ENCODE measurements around the gene LRTM1.

Gene LRTM1

DNA sequence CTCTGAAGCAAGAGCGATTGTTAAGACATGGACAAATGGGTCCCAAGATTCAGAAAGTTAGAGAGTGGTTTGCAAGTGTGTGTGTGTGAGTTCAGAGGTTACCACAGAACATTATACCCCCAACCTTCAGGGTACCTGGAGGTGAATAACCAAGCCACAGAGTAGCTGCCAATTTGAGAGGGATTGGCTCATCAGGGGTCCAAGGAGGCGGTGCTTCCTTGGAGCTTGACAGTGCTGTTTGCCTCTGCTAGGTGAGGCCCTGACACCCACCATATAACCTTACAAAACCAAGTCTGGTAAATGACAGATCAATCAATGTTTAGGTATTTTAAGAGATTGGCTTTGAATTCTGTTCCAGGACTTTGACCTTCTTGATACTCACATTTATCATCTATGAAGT is 35.7 kb downstream of the LRTM1 start:
- DNase-seq (ENCODE audit: low read depth in 2 of 2), result no peak

DNA sequence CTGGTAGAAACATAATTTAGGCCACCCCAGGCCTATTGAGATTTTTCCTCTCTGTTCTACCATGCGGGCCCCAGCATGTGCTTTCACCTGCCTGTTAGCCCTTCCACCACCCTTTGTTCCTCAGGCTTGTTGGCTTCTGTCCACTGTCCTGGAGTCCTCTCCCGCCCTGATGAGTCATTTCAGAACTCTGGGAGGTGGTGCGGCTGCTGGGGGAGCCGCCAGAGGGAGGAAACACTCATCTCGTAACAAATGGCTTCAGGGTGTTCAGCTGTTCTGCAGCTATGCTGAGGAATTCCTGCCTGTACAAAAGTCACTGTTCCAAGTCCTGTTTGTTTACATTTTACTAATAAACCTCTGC is 36.3 kb downstream of the LRTM1 start:
- no peak for DNase-seq (ENCODE audit: low read depth in 2 of 2)

- no peak for DNase-seq (ENCODE audit: low read depth in 2 of 2)
Measured at GRCh38 chr3:54889731-54890130, 38.1 kb downstream of the LRTM1 start.

DNA sequence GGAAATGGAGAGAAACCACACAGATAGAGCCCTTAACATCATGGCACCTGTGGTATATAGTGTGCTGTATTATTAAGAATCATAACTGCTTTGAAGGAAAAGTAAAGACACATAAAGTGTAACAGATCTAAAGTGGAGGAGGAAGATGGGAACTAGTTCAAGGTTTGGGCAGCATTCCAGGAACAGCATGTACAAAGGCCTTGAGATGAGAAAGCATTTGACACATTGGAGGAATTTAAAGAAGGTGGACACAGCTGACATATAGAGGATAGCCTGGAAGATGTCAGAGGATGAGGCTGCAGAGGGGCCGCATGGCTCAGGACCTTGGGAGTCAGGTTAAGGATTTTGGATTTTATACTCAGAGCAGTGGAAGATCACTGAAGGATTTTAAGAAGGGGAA is 39.0 kb downstream of the LRTM1 start:
- DNase-seq (ENCODE audit: low read depth in 2 of 2), result no peak

GRCh38 chr3:54888162-54888561 is 39.7 kb downstream of the LRTM1 start:
- DNase-seq (ENCODE audit: low read depth in 2 of 2), result no peak

DNA sequence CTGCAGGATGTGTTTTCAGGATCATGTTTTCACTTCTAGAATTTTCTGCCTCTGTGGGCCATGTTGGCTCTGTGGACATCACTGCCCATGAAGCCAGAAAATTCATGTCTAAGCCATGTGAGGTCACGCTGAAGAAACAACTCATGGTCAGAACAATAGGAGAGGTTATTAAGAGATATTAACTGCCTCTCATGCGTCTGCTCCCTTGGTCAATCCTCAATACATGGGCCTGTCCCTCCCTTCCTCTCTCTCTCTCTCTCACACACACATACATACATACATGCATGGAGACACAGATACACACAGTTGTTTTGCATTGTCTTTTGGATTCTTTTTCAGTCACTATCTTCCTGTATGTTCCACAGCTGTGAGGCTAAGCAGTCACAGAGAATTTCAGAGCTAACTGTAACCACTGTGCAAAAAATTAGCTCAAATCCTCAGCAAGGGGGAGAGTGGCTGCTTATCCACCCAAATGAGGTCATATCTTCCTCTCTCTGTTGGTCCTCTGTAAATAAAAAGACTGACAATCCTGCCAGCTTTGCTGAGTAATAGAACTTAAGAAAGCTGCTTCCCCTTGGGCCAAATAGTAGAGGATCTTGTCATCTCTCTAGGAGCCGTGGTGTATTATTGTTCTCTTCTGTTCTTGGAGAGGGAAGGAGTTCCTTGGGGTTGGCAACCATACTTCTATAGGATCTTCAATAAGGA is 45.6 kb downstream of the LRTM1 start:
- DNase-seq (ENCODE audit: low read depth in 2 of 2), result no peak

GRCh38 chr3:54878145-54878544 is 49.7 kb downstream of the LRTM1 start:
- no peak for DNase-seq (ENCODE audit: low read depth in 2 of 2)

GRCh38 chr3:54877730-54878129 is 50.1 kb downstream of the LRTM1 start:
- no peak for DNase-seq (ENCODE audit: low read depth in 2 of 2)

DNA sequence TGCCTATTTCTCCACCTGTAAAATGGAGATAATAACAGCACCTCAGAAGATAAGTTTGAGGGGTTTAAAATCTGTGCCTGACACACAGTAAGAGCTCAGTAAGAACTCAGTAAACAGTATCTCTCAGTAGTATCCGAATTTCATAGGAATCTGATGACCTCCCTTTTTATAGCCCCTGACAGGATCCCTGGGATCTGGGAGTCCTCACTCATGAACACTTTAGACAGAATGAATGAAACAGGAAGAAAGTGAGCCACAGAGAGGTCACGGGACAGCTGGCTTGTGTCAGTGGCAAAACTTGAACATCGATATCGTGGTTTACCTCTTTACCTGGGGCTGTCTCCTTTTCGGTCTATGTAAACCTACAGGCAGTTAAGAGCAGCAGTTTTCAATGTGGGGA is 51.2 kb downstream of the LRTM1 start:
- DNase-seq (ENCODE audit: low read depth in 2 of 2), result no peak

GRCh38 chr3:54875596-54876268 is 52.1 kb downstream of the LRTM1 start:
- no peak for DNase-seq (ENCODE audit: low read depth in 2 of 2)

DNA sequence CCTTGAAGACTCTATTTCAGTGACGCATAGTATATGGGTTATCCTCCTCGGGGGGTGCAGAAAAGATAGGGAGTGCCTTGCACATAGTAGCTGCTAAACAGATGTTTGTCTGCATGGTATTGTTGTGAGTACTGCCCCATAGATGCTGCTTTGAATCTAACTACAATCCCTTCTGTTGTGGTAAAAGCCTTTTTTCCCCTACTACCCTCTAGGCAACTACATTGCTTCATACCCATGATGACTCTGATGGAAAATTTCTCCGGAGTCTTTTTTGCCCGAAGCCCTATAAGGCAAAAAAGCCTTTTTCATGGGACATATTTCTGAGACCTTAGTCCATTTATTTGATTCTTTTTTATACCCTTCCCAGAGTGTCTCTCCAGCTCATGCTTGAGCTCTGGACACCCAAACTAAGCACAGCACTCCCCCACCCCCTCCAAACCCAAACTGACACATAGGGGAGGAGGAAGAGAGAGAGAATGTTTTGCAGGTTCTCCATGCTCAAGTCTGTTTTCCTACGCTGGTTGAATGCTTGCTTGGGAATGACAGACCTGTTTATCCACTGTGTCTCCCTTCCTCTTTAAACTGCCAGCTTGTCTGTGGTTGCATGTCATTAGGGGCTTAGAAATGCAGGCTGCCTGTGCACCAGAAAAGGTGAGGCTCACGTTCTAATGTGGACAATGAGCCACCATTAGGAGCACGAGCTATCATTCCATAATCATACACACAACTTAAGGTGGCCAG is 52.9 kb downstream of the LRTM1 start:
- no peak for DNase-seq (ENCODE audit: low read depth in 2 of 2)

GRCh38 chr3:54873059-54874010 is 54.5 kb downstream of the LRTM1 start:
- no peak for DNase-seq (ENCODE audit: low read depth in 2 of 2)

GRCh38 chr3:54871867-54872266 is 56.0 kb downstream of the LRTM1 start:
- DNase-seq (ENCODE audit: low read depth in 2 of 2), result no peak

DNA sequence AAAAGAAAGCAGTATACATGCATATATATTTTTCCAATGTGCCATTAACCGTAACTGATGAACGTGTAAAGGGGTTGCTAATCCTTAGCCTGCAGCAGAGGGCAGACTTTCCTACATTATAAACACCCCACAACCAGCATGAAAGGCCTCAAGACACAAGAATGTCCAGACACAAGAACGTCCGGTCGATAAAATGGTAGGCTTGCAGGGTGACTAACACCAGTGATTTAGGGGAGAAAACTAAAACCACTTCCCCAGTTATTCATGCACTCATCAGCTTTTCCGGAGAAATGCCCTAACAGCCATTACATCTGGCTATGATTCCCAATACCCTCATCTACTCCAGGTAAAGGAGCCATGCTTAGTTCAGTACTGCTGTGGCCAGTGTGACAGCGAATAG is 57.4 kb downstream of the LRTM1 start:
- no peak for DNase-seq (ENCODE audit: low read depth in 2 of 2)
